SK-N-MC (cell line): ENCODE data around the gene TPRN.

Experiments used
- EZH2 ChIP-seq: fragments of 200-600 bp; sonication (generic); IDR thresholded peaks from one replicate; pipeline ENCODE4 v1.6.1; 2017; ENCODE audit warnings: antibody characterized with exemption
- POLR2AphosphoS5 ChIP-seq: IDR thresholded peaks from 2 replicates; pipeline ENCODE4 v1.6.1; 2012; ENCODE audit warnings: mild to moderate bottlenecking, low read depth, low read length, borderline replicate concordance

DNA sequence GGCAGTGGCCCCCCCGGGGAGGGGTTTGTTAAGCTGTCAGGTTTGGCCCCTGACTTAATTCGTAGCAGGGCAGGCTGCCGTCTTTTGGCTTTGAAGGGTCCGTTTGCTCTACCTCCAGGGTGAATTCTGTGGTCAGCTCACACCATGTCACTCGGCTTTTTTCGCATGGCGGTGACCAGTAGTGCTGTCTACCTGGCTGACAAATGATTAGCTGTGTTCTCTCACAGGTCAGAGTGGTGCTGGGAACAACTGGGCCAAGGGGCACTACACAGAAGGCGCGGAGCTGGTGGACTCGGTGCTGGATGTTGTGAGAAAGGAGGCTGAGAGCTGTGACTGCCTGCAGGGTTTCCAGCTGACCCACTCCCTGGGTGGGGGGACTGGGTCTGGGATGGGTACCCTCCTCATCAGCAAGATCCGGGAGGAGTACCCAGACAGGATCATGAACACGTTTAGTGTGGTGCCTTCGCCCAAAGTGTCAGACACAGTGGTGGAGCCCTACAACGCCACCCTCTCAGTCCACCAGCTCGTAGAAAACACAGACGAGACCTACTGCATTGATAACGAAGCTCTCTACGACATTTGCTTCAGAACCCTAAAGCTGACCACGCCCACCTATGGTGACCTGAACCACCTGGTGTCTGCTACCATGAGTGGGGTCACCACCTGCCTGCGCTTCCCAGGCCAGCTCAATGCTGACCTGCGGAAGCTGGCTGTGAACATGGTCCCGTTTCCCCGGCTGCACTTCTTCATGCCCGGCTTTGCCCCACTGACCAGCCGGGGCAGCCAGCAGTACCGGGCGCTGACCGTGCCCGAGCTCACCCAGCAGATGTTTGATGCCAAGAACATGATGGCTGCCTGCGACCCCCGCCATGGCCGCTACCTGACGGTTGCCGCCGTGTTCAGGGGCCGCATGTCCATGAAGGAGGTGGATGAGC, 42.0 kb upstream of the TPRN start:
- TF ChIP-seq POLR2AphosphoS5 (no peak; the same call in 1 of the 2 replicates), EZH2 (no peak)
